ENCODE measurements around the gene TBC1D8B.

TBC1D8B gene

DNA sequence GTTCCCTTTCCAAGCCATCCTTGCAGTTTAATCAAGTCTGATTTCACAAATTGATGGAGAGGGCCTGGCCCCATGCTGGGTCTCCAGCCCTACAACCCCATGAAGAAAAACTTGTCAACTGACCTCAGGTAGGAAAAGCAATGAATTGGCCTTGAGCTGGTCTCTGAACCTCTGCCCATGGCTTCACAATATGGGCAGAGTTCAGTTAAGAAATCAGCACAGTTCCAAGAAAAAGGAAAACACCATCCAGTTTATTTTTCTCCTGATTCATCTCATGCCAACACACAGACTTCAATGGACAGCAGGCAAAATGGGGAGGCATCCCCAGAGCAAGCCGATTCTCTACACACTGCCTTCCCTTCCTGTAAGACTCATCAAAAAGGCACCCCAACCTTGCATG is 97.4 kb downstream of the TBC1D8B start:
- Histone ChIP-seq H3K27ac (ENCODE audit: extremely low read depth, low read depth, low read length) (no peak overlapping the region), H3K4me1 (ENCODE audit: control insufficient read depth, insufficient read depth, low read length) (no peaks in the 10 kb centered on the region; the same call in 1 of the 2 replicates), H3K4me3 (ENCODE audit: low read depth, low read length) (no peak overlapping the region), H3K36me3 (ENCODE audit: control insufficient read depth in 2 of 2, insufficient read depth in 1 of 2, low read length in 2 of 2) (no peaks in the 10 kb centered on the region), H3K9me3 (ENCODE audit: control insufficient read depth, insufficient read depth, low read depth, low read length) (no peaks in the 10 kb centered on the region)
- CTCF ChIA-PET, result interaction anchor here (0.6 to 3.1 kb wide), 8 partner anchors 10 to 532 kb away, joined by 3 to 25 read pairs (median 5); no protein-coding TSS in a partner anchor
- TF ChIP-seq GFI1B (tag by site-specific recombination; IDR thresholded peaks at IDR 0.05), result no peak
- no peak for TF ChIP-seq ZNF350 (tag by site-specific recombination; IDR thresholded peaks at IDR 0.05)
- TF ChIP-seq KLF7 (tag by site-specific recombination; IDR thresholded peaks at IDR 0.05; ENCODE audit: borderline replicate concordance), result no peak
- TF ChIP-seq ZEB2 (tag by site-specific recombination; IDR thresholded peaks at IDR 0.05), result no peak
- no peak for TF ChIP-seq REPIN1 (tag by site-specific recombination; IDR thresholded peaks at IDR 0.05; ENCODE audit: low read depth)
- TF ChIP-seq ZNF157 (tag by site-specific recombination; IDR thresholded peaks at IDR 0.05), result no peak
- no peak for TF ChIP-seq ZNF341 (tag by site-specific recombination; IDR thresholded peaks at IDR 0.05; ENCODE audit: low read depth)
- no peak for TF ChIP-seq ZBTB48 (tag by site-specific recombination; IDR thresholded peaks at IDR 0.05)
- TF ChIP-seq, protein P1, sequence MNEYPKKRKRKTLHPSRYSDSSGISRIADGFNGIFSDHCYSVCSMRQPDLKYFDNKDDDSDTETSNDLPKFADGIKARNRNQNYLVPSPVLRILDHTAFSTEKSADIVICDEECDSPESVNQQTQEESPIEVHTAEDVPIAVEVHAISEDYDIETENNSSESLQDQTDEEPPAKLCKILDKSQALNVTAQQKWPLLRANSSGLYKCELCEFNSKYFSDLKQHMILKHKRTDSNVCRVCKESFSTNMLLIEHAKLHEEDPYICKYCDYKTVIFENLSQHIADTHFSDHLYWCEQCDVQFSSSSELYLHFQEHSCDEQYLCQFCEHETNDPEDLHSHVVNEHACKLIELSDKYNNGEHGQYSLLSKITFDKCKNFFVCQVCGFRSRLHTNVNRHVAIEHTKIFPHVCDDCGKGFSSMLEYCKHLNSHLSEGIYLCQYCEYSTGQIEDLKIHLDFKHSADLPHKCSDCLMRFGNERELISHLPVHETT (tag by site-specific recombination; IDR thresholded peaks at IDR 0.05), result no peak
- POLR2A ChIA-PET, result no interaction called here

DNA sequence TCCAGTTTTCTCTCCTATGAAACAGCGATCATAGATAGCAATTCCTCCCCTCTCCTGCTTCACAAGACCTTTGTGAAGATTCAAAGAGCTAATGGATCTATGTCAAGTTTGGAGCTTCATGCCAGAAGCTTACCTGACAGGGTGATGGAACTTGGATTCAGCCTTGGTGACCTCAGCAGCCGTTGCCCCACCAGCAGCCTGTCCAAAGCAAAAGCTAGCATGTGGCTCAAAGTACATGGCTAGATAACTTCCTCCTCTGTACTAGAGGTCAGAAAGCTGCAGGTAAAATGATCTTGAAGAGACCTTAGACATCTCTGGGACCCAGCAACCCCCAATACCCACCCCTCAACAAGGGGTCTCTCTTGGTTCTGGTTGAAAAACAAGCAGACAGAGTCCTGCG is 98.9 kb downstream of the TBC1D8B start:
- TF ChIP-seq GFI1B (tag by site-specific recombination; IDR thresholded peaks at IDR 0.05) (no peak), ZNF416 (tag by site-specific recombination; IDR thresholded peaks at IDR 0.05) (no peak), ZBTB10 (tag by site-specific recombination; IDR thresholded peaks at IDR 0.05) (no peak), ZNF423 (tag by site-specific recombination; IDR thresholded peaks at IDR 0.05) (no peak), ZNF16 (tag by site-specific recombination; IDR thresholded peaks at IDR 0.05; ENCODE audit: low read depth) (no peak), ZNF529 (tag by site-specific recombination; IDR thresholded peaks at IDR 0.05; ENCODE audit: insufficient replicate concordance) (no peak), ZNF292 (tag by site-specific recombination; IDR thresholded peaks at IDR 0.05; ENCODE audit: borderline replicate concordance, low read depth) (no peak), ZNF19 (tag by site-specific recombination; IDR thresholded peaks at IDR 0.05; ENCODE audit: low read depth) (no peak)
- TF ChIP-seq, protein P2, sequence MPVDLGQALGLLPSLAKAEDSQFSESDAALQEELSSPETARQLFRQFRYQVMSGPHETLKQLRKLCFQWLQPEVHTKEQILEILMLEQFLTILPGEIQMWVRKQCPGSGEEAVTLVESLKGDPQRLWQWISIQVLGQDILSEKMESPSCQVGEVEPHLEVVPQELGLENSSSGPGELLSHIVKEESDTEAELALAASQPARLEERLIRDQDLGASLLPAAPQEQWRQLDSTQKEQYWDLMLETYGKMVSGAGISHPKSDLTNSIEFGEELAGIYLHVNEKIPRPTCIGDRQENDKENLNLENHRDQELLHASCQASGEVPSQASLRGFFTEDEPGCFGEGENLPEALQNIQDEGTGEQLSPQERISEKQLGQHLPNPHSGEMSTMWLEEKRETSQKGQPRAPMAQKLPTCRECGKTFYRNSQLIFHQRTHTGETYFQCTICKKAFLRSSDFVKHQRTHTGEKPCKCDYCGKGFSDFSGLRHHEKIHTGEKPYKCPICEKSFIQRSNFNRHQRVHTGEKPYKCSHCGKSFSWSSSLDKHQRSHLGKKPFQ (tag by site-specific recombination; IDR thresholded peaks at IDR 0.05), result no peak
- TF ChIP-seq, protein P3, sequence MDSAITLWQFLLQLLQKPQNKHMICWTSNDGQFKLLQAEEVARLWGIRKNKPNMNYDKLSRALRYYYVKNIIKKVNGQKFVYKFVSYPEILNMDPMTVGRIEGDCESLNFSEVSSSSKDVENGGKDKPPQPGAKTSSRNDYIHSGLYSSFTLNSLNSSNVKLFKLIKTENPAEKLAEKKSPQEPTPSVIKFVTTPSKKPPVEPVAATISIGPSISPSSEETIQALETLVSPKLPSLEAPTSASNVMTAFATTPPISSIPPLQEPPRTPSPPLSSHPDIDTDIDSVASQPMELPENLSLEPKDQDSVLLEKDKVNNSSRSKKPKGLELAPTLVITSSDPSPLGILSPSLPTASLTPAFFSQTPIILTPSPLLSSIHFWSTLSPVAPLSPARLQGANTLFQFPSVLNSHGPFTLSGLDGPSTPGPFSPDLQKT (IDR thresholded peaks at IDR 0.05; ENCODE audit: borderline replicate concordance, low read depth, low read length), result no peak
- TF ChIP-seq, protein P4, sequence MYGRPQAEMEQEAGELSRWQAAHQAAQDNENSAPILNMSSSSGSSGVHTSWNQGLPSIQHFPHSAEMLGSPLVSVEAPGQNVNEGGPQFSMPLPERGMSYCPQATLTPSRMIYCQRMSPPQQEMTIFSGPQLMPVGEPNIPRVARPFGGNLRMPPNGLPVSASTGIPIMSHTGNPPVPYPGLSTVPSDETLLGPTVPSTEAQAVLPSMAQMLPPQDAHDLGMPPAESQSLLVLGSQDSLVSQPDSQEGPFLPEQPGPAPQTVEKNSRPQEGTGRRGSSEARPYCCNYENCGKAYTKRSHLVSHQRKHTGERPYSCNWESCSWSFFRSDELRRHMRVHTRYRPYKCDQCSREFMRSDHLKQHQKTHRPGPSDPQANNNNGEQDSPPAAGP (tag by site-specific recombination; IDR thresholded peaks at IDR 0.05), result no peak
- TF ChIP-seq, protein P5, sequence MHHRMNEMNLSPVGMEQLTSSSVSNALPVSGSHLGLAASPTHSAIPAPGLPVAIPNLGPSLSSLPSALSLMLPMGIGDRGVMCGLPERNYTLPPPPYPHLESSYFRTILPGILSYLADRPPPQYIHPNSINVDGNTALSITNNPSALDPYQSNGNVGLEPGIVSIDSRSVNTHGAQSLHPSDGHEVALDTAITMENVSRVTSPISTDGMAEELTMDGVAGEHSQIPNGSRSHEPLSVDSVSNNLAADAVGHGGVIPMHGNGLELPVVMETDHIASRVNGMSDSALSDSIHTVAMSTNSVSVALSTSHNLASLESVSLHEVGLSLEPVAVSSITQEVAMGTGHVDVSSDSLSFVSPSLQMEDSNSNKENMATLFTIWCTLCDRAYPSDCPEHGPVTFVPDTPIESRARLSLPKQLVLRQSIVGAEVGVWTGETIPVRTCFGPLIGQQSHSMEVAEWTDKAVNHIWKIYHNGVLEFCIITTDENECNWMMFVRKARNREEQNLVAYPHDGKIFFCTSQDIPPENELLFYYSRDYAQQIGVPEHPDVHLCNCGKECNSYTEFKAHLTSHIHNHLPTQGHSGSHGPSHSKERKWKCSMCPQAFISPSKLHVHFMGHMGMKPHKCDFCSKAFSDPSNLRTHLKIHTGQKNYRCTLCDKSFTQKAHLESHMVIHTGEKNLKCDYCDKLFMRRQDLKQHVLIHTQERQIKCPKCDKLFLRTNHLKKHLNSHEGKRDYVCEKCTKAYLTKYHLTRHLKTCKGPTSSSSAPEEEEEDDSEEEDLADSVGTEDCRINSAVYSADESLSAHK (tag by site-specific recombination; IDR thresholded peaks at IDR 0.05), result no peak
- ChIA-PET CTCF (interaction anchor here (0.6 to 2.7 kb wide), 4 partner anchors 27 to 755 kb away, joined by 3 to 12 read pairs (median 5); no protein-coding TSS in a partner anchor), POLR2A (no interaction called here)
- H3K4me1 ChIP-seq (ENCODE audit: control insufficient read depth, insufficient read depth, low read length), result no peaks in the 10 kb centered on the region
- no peaks in the 10 kb centered on the region for H3K9me3 ChIP-seq (ENCODE audit: control insufficient read depth, insufficient read depth, low read depth, low read length)
- H3K36me3 ChIP-seq (ENCODE audit: control insufficient read depth in 2 of 2, insufficient read depth in 1 of 2, low read length in 2 of 2), result no peaks in the 10 kb centered on the region
- no peak overlapping the region for H3K4me3 ChIP-seq (ENCODE audit: low read depth, low read length)
- no peak overlapping the region for H3K27ac ChIP-seq (ENCODE audit: extremely low read depth, low read depth, low read length)
